GM11168 (cell line): ENCODE results near the gene VAMP1.
"Not testable (repeated sequence)": the region's sequence is repeated elsewhere in the genome, so short reads cannot be mapped to it uniquely, and the experiment has no call there.

Experiments
- in situ Hi-C: fragments of 300-500 bp; cut with MboI; formaldehyde crosslinking; loops from one replicate; pipeline ENCODE4 v1.12.0; 2022; ENCODE audit warnings: low sequenced_read_pairs; ENCODE audit not compliant: unreplicated experiment

Gene VAMP1

DNA sequence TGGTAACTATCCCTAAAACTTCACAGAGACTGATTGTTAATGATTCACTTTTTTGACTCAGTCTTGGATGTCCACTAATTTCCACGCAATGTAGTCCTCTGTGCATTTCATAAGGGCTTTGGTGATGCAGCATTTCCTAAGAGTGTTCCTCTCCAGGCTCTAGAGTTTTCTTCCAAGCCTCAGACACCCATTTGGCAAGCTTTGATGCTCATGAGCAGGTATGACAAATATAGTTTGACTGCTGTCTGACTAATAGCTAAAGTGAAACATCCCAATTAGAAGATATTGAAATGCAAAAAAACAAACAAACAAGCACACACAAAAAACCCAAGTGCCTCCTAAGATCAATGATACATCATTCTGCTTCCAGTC lies 1.5 kb upstream of the VAMP1 start:
- in situ Hi-C loops: no loop called here

DNA sequence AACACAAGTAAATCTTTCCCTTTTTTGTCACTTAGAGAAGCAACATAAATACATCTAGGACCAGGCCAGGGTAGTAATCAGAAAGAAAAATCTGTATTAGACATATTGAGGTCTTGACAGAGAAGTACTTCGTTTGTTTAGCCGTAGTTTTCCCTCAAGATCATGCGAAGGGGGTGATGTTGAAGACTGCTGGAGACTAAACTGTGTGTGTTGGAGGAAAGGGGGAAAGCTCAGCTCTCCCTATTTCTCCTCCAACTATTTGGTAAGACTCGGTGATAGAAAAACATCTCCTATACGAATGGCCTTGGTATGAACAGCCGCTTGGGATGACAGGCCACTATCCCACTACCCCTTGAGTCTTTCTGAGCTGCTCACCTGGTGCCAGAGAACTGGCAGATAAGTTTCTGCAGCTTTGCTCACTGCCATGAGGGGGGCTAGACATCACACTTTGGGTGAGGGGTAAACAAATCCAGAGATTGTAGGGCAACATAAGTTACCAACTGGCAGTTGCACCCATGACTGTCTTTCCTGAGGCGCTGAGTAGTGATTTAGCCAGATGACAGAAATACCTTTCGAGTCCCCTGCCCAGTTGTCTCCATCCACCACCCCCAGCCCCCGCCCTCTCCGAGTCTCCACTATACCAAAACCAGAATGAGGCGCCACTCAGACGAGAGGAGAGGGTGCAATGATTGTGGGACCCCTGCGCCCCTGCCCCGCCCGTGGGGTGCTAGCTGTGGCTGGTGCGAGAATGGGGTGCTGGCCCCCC lies 685 bp downstream of the VAMP1 start:
- in situ Hi-C loops: no loop called here

DNA sequence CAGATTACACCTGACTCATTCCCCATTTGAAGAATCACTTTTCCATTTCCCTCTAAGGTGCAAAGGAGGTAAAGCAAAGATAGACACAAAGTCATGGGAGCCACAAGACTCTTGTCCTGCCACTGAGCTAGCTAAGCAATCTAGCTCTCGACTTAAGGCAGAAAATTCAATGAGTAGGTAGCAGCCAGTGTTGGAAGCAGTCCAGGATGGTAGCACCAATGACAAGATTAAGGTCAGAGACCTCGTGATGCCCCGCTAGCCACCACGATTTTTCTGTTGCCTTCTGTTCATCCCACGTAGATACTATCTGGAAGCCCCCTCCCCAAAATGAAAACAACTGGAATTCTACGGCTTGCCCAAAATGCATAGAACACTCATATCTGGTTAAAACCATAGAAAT lies 1.4 kb downstream of the VAMP1 start:
- in situ Hi-C loops: no loop called here

DNA sequence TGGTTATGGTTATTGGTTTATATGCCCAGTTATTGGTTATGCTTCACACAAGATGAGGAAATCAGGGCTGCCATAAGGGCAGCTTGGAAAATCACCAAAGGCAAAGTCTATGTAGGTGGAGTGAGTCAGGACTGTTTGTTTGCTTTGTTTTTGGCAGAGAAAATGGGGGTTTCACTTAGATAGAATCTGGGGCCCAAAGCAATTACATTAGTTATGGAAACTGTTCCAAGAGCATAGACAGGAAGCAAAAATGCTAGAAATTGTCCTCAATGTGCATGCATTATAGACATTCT lies 2.2 kb downstream of the VAMP1 start:
- in situ Hi-C loops: no loop called here

DNA sequence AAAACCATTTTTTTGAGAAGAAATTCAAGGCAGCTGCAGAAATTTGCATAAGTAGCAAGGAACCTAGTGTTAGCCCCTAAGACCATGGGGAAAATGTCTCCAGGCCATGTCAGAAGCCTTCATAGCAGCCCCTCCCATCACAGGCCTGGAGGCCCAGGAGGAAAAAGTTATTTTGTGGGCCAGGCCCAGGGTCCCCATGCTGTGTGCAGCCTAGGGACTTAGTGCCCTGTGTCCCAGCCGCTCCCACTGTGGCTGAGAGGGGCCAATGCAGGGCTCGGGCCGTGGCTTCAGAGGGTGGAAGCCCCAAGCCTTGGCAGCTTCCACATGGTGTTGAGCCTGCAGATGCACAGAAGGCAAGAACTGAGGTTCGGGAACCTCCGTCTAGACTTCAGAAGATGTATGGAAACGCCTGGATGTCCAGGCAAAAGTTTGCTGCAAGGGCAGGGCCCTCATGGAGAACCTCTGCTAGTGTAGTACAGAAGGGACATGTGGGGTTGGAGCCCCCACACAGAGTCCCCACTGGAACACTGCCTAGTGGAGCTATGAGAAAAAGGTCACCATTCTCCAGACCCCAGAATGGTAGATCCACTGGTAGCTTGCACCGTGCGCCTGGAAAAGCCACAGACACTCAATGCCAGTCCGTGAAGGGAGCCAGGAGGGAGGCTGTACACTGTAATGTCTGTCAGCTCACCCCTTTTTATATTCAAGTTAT lies 2.8 kb downstream of the VAMP1 start:
- in situ Hi-C loops: not testable (repeated sequence)

DNA sequence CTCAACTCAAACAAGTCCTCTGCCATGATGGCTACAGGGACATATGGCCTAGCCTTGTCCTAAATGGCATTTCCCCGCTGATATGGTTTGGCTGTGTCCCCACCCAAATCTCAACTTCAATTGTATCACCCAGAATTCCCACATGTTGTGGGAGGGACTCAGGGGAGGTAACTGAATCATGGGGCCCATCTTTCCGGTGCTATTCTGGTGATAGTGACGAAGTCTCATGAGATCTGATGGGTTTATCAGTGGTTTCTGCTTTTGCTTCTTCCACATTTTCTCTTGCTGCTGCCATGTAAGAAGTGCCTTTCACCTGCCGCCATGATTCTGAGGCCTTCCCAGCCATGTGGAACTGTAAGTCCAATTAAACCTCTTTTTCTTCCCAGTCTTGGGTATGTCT lies 3.7 kb downstream of the VAMP1 start:
- in situ Hi-C loops: not testable (repeated sequence)

DNA sequence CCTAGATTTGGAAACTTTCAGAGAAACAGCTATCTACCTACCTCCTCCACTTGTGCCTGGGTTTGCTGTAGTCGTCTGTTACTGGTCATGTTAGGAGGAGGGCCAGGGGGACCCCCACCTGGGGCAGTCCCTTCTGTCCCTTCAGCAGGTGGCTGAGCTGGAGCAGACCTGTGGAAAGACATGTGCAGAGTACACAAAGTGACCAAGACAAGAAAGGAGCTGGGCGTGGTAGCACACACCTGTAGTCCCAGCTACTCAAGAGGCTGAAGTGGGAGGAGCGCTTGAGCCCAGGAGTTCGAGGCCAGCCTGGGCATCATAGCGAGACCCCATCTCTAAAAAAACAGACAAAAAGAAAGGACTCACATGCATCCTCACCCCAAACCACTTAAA lies 4.3 kb downstream of the VAMP1 start:
- in situ Hi-C loops: no loop called here

DNA sequence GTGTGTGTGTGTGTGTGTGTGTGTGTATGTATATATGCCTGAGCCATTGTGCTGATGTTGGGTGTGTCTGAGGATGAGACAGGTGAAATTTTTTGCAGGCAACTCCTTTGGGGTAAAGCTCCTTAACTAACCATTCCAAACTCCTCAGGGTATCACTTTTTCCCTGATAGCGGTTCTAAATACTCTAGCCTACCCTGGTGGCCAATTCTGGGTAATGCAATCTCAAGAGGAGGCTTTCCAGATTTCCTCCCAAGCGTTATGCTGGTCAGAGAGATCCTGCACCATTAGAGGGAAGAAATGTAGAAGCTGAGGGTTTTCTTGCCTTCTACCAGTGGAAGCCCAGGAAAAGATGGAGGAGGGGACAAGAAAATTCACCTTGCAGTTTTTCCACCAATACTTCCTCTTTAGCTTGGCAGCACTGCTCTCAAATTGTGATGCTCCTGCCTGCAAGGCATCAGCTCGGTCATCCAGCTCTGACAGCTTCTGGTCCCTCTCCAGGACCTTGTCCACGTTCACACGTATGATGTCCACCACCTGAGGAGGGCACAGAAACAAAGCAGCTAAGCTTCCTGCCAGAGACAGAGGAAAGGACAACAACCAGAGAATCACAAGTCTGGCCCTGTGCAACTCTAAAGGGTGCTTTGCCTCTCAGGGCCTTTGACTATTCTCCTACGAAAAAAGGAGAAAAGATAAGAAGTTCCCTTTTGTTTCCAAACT lies 4.9 kb downstream of the VAMP1 start:
- in situ Hi-C loops: no loop called here

DNA sequence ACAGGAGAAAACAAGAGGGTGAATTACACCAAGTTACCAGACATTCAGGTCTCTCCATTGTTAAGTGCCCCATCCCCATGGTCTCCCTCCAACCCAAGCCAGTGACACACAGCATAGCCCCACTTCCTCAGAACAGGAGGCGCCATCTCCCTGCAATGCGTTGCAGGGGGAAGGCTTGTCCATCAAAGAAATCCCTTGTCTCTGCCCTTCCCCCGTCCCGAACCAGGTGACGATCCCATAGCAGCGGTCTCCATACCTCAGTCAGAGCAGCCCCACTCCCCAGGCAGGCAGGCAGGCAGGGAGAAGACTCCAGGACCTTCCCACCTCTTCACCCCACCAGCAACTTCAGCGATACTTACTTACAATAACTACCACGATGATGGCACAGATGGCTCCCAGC lies 5.9 kb downstream of the VAMP1 start:
- in situ Hi-C loops: no loop called here

DNA sequence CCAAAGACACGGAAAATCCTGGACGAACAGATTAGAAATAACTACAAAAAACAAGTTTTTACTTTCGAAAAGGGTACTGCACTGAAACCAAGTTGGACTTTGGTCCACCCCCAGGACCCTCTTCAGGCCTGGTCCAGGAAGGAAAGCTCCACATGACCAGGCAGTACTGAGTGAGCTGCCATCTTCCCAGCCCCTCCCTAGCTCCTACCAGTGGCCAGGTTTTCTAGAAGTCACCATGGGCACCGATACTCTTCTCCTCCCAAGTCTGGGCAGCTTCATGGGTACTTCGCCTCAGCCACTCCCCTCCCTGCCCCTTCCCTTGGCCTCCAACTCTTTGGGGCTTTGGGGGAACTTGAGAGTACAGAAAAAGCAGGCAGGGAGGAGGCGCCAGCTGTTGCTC lies 6.6 kb downstream of the VAMP1 start:
- in situ Hi-C loops: no loop called here

DNA sequence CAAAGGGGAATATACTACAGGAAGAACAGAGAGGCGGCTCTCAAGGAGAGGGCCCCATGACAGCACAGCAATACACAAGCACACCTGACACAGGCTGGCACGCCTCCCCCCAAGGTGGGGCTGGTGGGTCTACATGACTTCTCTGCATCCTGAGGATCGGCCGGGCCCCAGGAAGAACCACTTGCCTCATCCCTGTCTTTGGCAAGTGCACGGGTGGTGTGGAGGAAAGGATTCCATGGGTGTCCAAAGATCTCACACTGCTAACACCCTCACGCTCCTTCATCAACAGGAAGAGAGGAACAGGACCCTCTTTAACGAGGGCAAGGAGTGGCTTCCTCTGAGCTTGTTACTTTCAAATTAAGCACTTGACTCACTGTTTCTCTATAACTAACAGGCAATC lies 7.3 kb downstream of the VAMP1 start:
- in situ Hi-C loops: no loop called here

DNA sequence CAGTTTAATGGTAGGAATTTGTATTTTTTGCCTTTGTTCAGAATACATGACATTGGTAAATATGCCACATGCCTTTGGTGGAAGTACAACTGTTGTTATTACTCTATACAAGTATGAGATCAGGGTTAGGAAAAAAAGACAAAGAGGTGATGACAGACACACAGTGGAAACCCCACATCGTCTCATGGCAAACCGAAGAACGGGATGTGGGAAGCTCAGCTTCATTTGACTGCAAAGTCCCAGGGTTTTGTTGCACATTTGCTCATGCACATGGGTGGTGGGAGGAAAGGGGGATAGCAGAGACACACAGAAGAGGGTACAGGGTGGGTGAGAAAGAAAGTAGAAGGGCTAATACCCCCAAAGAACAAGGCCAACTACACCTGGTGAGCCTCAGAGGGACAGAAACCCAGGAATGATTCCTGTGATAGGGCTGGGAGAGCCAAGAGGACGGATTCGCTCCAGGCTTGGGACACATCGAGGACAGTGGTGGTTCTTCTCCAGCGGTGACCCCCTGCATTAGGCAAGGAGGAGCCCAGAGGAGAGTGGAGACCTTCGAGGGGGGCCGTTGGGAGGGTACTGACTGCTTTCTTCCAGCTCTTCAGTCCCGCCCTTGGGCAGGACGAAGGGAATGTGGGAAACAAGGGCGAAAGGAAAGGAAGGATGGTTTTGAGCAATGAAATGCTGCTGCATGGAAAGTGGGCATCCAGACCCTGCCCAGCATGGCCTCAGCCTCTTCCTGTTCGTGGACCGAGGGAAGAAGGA lies 8.1 kb downstream of the VAMP1 start:
- in situ Hi-C loops: no loop called here

DNA sequence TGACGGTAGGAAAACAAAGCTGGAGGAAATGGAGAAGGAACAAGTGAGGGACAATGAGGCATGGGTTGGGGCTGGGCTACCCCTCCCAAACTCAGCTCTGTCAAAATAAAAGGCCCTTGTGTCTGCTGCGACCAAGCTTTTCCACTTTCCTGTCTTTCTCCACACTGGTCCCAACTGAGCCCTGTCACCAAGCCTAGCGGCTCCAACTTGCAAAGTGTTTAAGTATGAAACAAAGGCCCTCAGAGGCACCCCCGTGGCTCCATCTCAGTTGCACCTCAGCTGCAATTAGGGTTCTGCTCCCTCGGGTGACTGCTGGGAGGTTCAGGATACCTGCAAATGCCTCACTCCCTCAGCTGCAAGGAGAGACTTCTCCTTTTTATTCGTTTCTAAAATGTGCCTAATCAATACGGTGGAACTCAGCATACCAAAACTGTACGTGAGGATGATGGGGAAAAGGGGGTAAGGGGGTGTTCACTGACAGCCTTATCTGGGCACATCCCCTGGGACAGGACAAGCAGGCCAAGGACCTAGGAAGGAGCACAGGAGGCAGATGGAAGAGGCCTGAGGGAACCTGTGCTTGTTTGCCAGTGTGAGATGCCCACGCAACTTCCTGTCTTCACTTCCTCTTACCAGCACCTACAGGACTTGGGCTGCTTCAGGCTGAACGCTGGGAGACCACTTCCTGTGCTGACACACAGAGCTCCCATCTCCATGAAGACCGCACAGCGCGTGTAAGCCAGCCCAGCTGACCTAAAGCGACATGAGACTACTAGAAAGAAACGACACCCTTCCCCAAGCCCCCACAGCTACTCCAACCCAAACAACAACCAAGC lies 8.9 kb downstream of the VAMP1 start:
- in situ Hi-C loops: no loop called here

DNA sequence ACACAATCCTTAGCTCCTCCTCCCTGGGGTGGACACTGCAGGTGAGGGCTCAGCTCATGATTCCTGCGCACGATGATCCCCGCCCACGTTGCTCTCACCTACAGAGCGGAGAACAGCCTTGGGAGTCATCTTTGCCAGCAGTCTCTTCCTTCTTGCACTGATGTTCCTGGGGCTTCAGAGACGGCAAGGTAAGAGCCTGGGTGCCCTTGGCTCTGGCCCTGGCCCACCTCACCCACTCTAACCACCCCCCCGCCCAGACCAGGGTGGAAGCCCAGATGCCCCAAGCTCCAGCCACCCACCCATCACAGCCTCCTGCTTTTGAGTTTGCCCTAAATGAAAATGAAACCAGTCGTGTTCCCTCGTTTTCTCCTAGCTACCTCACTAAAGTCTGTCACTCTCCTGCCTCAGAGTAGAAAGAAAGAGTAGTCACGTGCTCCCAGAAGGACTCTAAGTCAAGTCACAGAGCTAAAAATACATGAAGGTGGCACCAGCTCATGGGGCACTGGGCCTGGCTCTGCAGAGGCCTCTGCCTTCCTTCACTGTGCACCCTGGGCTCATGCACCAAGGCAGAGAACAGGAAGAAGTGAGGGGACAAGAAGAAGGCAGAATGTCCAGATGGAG lies 9.6 kb downstream of the VAMP1 start:
- in situ Hi-C loops: no loop called here

DNA sequence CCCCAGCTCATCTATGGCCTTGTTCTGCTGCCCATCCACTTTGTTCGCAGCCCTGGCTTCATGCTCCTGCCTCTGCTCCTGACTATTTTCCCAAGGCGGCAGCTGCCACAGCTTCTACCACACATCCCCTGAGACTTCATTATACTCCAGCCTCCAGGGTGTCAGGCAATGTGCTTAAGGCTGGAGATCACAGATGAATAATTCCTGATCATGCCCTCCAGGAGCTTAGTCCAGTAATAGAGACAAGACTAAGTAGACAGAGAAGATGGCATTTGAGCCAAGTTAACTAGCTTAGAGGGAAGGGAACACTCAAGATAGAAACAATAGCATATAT lies 11.5 kb downstream of the VAMP1 start:
- in situ Hi-C loops: loop anchor here (5.0 kb wide), 1 partner anchor 37 kb away; no protein-coding TSS in a partner anchor

DNA sequence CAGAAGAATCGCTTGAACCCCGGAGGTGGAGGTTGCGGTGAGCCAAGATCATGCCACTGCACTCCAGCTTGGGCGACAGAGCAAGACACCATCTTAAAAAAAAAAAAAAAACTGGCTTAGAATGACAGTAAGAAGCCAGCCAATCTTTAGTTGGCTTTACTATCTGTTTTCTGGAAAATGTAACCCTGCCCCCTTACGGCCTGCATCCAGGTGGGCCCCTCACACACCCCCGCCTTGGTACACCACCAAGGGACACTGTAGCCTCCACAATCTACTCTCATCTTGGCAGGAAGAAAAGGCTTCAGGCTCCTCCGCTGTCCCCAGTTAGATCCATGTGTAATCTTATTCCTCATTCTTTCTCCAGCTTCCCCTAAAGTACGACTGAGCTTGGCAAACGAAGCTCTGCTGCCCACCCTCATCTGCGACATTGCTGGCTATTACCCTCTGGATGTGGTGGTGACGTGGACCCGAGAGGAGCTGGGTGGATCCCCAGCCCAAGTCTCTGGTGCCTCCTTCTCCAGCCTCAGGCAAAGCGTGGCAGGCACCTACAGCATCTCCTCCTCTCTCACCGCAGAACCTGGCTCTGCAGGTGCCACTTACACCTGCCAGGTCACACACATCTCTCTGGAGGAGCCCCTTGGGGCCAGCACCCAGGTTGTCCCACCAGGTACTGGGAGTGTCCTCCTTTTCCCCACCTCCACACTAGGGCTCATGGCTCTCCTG lies 12.0 kb downstream of the VAMP1 start:
- in situ Hi-C loops: loop anchor here (5.0 kb wide), 1 partner anchor 36 kb away; no protein-coding TSS in a partner anchor

DNA sequence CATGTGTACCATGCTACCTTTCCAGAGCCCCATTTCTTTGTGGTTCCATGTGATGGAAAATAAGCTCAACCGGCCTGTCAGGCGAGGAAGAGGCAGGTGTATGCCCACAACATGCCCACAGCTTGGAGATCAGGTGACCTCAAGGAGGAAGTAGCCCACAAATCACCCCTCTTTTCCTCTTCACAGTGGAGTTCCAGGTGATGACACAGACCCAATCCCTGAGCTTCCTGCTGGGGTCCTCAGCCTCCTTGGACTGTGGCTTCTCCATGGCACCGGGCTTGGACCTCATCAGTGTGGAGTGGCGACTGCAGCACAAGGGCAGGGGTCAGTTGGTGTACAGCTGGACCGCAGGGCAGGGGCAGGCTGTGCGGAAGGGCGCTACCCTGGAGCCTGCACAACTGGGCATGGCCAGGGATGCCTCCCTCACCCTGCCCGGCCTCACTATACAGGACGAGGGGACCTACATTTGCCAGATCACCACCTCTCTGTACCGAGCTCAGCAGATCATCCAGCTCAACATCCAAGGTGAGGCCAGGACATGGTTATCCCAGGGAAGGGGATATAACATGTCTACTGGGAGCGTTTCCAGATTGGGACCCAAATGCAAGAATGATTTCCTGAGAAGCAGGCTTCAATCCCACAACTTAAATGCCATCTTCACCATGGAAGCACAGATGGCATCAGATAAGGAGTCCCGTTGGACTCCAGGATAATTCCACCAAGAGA lies 13.1 kb downstream of the VAMP1 start:
- in situ Hi-C loops: loop anchor here (5.0 kb wide), 1 partner anchor 35 kb away; no protein-coding TSS in a partner anchor

DNA sequence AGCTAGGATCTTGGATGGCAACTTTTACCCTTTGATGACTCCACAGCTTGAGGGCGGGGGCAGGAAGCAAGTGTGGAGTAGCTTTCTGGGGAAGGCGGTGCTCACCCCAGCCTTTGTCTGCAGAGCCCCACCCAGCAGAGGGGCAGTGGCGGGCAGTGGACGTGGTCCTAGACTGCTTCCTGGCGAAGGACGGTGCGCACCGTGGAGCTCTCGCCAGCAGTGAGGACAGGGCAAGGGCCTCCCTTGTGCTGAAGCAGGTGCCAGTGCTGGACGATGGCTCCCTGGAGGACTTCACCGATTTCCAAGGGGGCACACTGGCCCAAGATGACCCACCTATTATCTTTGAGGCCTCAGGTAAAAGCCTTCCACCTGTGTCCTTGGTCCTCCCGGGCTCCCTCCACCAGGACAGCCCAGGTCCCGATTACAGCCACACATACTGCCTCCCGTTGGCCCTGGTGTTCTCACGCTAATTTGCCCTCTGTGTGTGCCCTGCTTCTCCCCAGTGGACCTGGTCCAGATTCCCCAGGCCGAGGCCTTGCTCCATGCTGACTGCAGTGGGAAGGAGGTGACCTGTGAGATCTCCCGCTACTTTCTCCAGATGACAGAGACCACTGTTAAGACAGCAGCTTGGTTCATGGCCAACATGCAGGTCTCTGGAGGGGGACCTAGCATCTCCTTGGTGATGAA lies 17.4 kb downstream of the VAMP1 start:
- in situ Hi-C loops: no loop called here
